ENCODE data around the gene IGDCC3. TPM values are rescaled to one million over a fixed set of nuclear protein-coding genes. Genes with fewer than 3 reads are reported as not detected.

The IGDCC3 gene
- total and polyA plus RNA-seq, 10 of the 15 experiments (the other 5 are each of a cell fraction or from before 2014, with no cell fraction given) = 0.10 to 0.20 (median 0.15) TPM; not detected in 7

DNA sequence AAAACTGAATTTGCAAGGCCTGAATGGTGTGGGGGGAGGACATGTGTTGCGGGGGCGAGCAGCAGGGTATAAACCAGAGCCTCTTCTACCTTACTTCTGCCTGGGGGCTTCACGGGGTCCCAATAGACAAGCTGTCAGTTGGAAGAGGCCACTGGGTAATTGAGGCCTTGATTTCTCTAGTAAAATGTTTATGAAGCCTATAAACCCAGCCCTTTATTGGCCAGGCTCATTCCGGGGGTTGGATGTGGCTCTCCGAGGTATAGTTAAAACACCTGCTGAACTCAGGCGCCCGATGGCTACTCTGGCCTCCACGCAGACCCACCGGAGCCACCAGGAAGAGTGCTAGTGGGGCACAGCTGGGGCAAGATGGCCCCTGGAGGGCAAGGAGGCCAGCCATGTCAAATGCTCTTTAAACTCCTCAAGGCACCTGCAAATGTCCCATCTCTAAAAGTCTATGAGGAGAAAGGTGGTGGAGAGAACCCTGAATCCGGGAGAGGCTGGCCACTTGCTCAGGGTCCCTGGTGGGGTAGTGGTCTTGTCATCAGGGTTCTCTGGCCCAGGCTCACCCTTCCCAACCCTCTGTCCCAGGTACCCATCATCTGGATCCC is 34.3 kb downstream of the IGDCC3 start:
- DNase-seq (ENCODE audit: low read depth, low spot score) = no peak
- intact Hi-C loops (cut with micrococcal nuclease; ENCODE audit: unreplicated experiment) = no loop called here
- Histone ChIP-seq H4K20me1 (ENCODE audit: control insufficient read depth, insufficient read depth) (no peaks in the 10 kb centered on the region), H3K9ac (ENCODE audit: control insufficient read depth, insufficient read depth, low read length) (no peak overlapping the region), H3K27ac (ENCODE audit: control insufficient read depth, insufficient read depth) (no peak overlapping the region), H3K4me2 (ENCODE audit: control insufficient read depth, insufficient read depth) (no peak overlapping the region), H3K79me2 (ENCODE audit: control insufficient read depth, insufficient read depth, low read length) (no peaks in the 10 kb centered on the region), H2AFZ (ENCODE audit: control insufficient read depth, low read depth, low read length) (no peak overlapping the region), H3K27me3 (replicated peaks in 1 of 2; ENCODE audit: control insufficient read depth in 2 of 2, insufficient read depth in 2 of 2, low read length in 1 of 2) (peaks cover 2 to 4% of the 10 kb centered on the region in 2 experiments; a peak in 3 of 4 replicates), H3K9me3 (replicated peaks; ENCODE audit: control insufficient read depth, insufficient read depth, low read length) (no peaks in the 10 kb centered on the region), H3K36me3 (ENCODE audit: control insufficient read depth in 2 of 2, insufficient read depth in 2 of 2, low read length in 1 of 2) (no peaks in the 10 kb centered on the region), H3K4me3 (no peak overlapping the region), H3K4me1 (ENCODE audit: control insufficient read depth, insufficient read depth, low read length) (no peaks in the 10 kb centered on the region)
- CTCF ChIA-PET = interaction anchor here (0.6 kb wide), 1 partner anchor 254 kb away, joined by 3 read pairs; no protein-coding TSS in a partner anchor
- no TSS peak for BruUV-seq (replicated peaks)
- 59% methylated on average over 10 of the region's 10 CpGs for WGBS (ENCODE audit: insufficient coverage, insufficient replicate concordance, low lambda C conversion rate, missing lambda C conversion rate)
- RAD21 ChIA-PET (ENCODE audit: unreplicated experiment) = no interaction called here
- ATAC-seq = no peak
- in situ Hi-C loops (cut with MboI) = no loop called here
- FAIRE-seq = no peak
- SMC1A ChIA-PET (ENCODE audit: uncharacterized antibody, unreplicated experiment) = no interaction called here
- POLR2A ChIA-PET = no interaction called here
- TF ChIP-seq, protein P1, sequence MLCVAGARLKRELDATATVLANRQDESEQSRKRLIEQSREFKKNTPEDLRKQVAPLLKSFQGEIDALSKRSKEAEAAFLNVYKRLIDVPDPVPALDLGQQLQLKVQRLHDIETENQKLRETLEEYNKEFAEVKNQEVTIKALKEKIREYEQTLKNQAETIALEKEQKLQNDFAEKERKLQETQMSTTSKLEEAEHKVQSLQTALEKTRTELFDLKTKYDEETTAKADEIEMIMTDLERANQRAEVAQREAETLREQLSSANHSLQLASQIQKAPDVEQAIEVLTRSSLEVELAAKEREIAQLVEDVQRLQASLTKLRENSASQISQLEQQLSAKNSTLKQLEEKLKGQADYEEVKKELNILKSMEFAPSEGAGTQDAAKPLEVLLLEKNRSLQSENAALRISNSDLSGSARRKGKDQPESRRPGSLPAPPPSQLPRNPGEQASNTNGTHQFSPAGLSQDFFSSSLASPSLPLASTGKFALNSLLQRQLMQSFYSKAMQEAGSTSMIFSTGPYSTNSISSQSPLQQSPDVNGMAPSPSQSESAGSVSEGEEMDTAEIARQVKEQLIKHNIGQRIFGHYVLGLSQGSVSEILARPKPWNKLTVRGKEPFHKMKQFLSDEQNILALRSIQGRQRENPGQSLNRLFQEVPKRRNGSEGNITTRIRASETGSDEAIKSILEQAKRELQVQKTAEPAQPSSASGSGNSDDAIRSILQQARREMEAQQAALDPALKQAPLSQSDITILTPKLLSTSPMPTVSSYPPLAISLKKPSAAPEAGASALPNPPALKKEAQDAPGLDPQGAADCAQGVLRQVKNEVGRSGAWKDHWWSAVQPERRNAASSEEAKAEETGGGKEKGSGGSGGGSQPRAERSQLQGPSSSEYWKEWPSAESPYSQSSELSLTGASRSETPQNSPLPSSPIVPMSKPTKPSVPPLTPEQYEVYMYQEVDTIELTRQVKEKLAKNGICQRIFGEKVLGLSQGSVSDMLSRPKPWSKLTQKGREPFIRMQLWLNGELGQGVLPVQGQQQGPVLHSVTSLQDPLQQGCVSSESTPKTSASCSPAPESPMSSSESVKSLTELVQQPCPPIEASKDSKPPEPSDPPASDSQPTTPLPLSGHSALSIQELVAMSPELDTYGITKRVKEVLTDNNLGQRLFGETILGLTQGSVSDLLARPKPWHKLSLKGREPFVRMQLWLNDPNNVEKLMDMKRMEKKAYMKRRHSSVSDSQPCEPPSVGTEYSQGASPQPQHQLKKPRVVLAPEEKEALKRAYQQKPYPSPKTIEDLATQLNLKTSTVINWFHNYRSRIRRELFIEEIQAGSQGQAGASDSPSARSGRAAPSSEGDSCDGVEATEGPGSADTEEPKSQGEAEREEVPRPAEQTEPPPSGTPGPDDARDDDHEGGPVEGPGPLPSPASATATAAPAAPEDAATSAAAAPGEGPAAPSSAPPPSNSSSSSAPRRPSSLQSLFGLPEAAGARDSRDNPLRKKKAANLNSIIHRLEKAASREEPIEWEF (IDR thresholded peaks at IDR 0.05; ENCODE audit: insufficient replicate concordance, low read depth, low read length) = no peak
- no peak for TF ChIP-seq NR2C2 (IDR thresholded peaks at IDR 0.05; ENCODE audit: borderline replicate concordance, control insufficient read depth, insufficient read length, low read depth)
- TF ChIP-seq, protein P2, sequence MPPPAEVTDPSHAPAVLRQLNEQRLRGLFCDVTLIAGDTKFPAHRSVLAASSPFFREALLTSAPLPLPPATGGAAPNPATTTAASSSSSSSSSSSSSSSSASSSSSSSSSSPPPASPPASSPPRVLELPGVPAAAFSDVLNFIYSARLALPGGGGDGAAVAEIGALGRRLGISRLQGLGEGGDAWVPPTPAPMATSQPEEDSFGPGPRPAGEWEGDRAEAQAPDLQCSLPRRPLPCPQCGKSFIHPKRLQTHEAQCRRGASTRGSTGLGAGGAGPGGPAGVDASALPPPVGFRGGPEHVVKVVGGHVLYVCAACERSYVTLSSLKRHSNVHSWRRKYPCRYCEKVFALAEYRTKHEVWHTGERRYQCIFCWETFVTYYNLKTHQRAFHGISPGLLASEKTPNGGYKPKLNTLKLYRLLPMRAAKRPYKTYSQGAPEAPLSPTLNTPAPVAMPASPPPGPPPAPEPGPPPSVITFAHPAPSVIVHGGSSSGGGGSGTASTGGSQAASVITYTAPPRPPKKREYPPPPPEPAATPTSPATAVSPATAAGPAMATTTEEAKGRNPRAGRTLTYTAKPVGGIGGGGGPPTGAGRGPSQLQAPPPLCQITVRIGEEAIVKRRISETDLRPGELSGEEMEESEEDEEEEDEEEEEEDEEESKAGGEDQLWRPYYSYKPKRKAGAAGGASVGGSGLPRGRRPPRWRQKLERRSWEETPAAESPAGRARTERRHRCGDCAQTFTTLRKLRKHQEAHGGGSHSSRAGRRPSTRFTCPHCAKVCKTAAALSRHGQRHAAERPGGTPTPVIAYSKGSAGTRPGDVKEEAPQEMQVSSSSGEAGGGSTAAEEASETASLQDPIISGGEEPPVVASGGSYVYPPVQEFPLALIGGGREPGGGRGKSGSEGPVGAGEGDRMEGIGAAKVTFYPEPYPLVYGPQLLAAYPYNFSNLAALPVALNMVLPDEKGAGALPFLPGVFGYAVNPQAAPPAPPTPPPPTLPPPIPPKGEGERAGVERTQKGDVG (CRISPR knock-in tag; IDR thresholded peaks at IDR 0.05) = no peak
- no peak for TF ChIP-seq HDGF (IDR thresholded peaks at IDR 0.05)
- TF ChIP-seq ETV6 (conservative IDR thresholded peaks at IDR 0.05 in 1 of 2, IDR thresholded peaks at IDR 0.05 in 1 of 2; ENCODE audit: borderline replicate concordance in 1 of 2, low read depth in 1 of 2) = no peak
- no peak for TF ChIP-seq NFIC (IDR thresholded peaks at IDR 0.05; ENCODE audit: low read depth, low read length)
- no peak for TF ChIP-seq PAX5 (IDR thresholded peaks at IDR 0.05; ENCODE audit: borderline replicate concordance, low read depth, low read length)
- TF ChIP-seq, protein P3, sequence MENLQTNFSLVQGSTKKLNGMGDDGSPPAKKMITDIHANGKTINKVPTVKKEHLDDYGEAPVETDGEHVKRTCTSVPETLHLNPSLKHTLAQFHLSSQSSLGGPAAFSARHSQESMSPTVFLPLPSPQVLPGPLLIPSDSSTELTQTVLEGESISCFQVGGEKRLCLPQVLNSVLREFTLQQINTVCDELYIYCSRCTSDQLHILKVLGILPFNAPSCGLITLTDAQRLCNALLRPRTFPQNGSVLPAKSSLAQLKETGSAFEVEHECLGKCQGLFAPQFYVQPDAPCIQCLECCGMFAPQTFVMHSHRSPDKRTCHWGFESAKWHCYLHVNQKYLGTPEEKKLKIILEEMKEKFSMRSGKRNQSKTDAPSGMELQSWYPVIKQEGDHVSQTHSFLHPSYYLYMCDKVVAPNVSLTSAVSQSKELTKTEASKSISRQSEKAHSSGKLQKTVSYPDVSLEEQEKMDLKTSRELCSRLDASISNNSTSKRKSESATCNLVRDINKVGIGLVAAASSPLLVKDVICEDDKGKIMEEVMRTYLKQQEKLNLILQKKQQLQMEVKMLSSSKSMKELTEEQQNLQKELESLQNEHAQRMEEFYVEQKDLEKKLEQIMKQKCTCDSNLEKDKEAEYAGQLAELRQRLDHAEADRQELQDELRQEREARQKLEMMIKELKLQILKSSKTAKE (IDR thresholded peaks at IDR 0.05; ENCODE audit: low read depth, poor library complexity, severe bottlenecking) = no peak
- TF ChIP-seq RAD21 (IDR thresholded peaks at IDR 0.05; ENCODE audit: insufficient read depth, low read depth, low read length) = no peak
- TF ChIP-seq, protein P4, sequence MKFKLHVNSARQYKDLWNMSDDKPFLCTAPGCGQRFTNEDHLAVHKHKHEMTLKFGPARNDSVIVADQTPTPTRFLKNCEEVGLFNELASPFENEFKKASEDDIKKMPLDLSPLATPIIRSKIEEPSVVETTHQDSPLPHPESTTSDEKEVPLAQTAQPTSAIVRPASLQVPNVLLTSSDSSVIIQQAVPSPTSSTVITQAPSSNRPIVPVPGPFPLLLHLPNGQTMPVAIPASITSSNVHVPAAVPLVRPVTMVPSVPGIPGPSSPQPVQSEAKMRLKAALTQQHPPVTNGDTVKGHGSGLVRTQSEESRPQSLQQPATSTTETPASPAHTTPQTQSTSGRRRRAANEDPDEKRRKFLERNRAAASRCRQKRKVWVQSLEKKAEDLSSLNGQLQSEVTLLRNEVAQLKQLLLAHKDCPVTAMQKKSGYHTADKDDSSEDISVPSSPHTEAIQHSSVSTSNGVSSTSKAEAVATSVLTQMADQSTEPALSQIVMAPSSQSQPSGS (IDR thresholded peaks at IDR 0.05; ENCODE audit: low read length) = no peak
- no peak for TF ChIP-seq TARDBP (IDR thresholded peaks at IDR 0.05; ENCODE audit: borderline replicate concordance)
